ENCODE results near the gene SLC13A3.

- no peak for TF ChIP-seq EP300 (IDR thresholded peaks at IDR 0.05)
- TF ChIP-seq POLR2A (IDR thresholded peaks at IDR 0.05) = no peak
- TF ChIP-seq CTCF (IDR thresholded peaks at IDR 0.05) = no peak
These were observed 25.3 kb downstream of the SLC13A3 start for GRCh38 chr20:46625875-46626373.

Measured in tibial nerve (tissue), 4 donors.